GM23248 (cell line): ENCODE data around the gene HSP90B1. TPM values are rescaled to one million over a fixed set of nuclear protein-coding genes. Genes with fewer than 3 reads are reported as not detected.

Source experiments
- DNase-seq: peaks from one replicate; pipeline ENCODE4 v3.0.0-alpha.2; 2015
- H2AFZ ChIP-seq: fragments of 200-600 bp; sonication (generic); 2 replicates; pipeline ENCODE4 v1.6.1; 2016; ENCODE audit warnings: antibody characterized with exemption
- H3F3A ChIP-seq: fragments of 200-600 bp; sonication (generic); 2 replicates; pipeline ENCODE4 v1.6.1; 2016; ENCODE audit warnings: mild to moderate bottlenecking, antibody characterized with exemption, mixed run types; ENCODE audit not compliant: insufficient read depth
- H3K27ac ChIP-seq: fragments of 200-600 bp; sonication (generic); 2 replicates; pipeline ENCODE4 v1.5.1; 2016; ENCODE audit warnings: mild to moderate bottlenecking
- H3K27me3 ChIP-seq: fragments of 200-600 bp; sonication (generic); replicated peaks from 2 replicates; pipeline ENCODE4 v1.6.1; 2016; ENCODE audit warnings: mild to moderate bottlenecking; ENCODE audit not compliant: insufficient read depth
- H3K36me3 ChIP-seq: fragments of 200-600 bp; sonication (generic); 2 replicates; pipeline ENCODE4 v1.6.1; 2016; ENCODE audit warnings: low read depth, mild to moderate bottlenecking
- H3K4me1 ChIP-seq: fragments of 200-600 bp; sonication (generic); 2 replicates; pipeline ENCODE4 v1.6.1; 2016; ENCODE audit warnings: mild to moderate bottlenecking; ENCODE audit not compliant: insufficient read depth
- H3K4me2 ChIP-seq: fragments of 200-600 bp; sonication (generic); one replicate; pipeline ENCODE4 v1.6.1; 2016; ENCODE audit warnings: mild to moderate bottlenecking; ENCODE audit not compliant: unreplicated experiment
- H3K4me3 ChIP-seq: fragments of 200-600 bp; sonication (generic); 2 replicates; pipeline ENCODE4 v1.5.1; 2016; ENCODE audit warnings: mild to moderate bottlenecking
- H3K79me2 ChIP-seq: fragments of 200-600 bp; sonication (generic); 2 replicates; pipeline ENCODE4 v1.6.1; 2016; ENCODE audit warnings: mild to moderate bottlenecking; ENCODE audit not compliant: insufficient read depth
- H3K9ac ChIP-seq: fragments of 200-600 bp; sonication (generic); 2 replicates; pipeline ENCODE4 v1.6.1; 2016; ENCODE audit warnings: mild to moderate bottlenecking
- H3K9me2 ChIP-seq: fragments of 200-600 bp; sonication (generic); 2 replicates; pipeline ENCODE4 v1.6.1; 2016; ENCODE audit warnings: mixed run types, mild to moderate bottlenecking, moderate library complexity; ENCODE audit not compliant: insufficient read depth
- H3K9me3 ChIP-seq: fragments of 200-600 bp; sonication (generic); one replicate; pipeline ENCODE4 v1.6.1; 2017; ENCODE audit warnings: low read depth
- H4K20me1 ChIP-seq: fragments of 200-600 bp; sonication (generic); 2 replicates; pipeline ENCODE4 v1.6.0; 2016; ENCODE audit not compliant: insufficient read depth
- EZH2 ChIP-seq: fragments of 200-600 bp; sonication (generic); IDR thresholded peaks from 2 replicates; pipeline ENCODE4 v1.6.1; 2018; ENCODE audit warnings: antibody characterized with exemption, mild to moderate bottlenecking; ENCODE audit not compliant: insufficient read depth, poor library complexity, severe bottlenecking
- EZH2phosphoT487 ChIP-seq: fragments of 200-600 bp; sonication (generic); IDR thresholded peaks from 2 replicates; pipeline ENCODE4 v1.6.1; 2018; ENCODE audit warnings: antibody characterized with exemption, moderate library complexity, mild to moderate bottlenecking, low read depth; ENCODE audit not compliant: insufficient read depth
- WGBS, 2 experiments: methylation state at CpG; one replicate each; pipeline ENCODE4 v1.1.6; 2015 to 2017; ENCODE audit warnings: low lambda C conversion rate in 2 of 2, low coverage in 1 of 2; ENCODE audit errors: missing lambda C conversion rate in 2 of 2; 5-methylcytosine and 5-hydroxymethylcytosine counted together
- in situ Hi-C: fragments of 300-500 bp; cut with MboI; formaldehyde crosslinking; loops from 2 replicates; pipeline ENCODE4 v1.15.0; 2020
- polyA plus RNA-seq: library from polyadenylated mRNA; unstranded; fragments of >200 nt; fragmentation: Nextera tagmentation; extraction: Ambion mirVana; gene quantifications from 2 replicates; pipeline ENCODE4 v1.2.1, GENCODE V29; 2016
- total RNA-seq: library from RNA; depleted of rRNA; stranded (reverse); fragments of >200 nt; shearing (Covaris generic); gene quantifications from 2 replicates; pipeline ENCODE4 v1.2.3, GENCODE V29; 2014

Gene HSP90B1
- total and polyA plus RNA-seq, 2 experiments from 2014 or later = 555 to 969 TPM

DNA sequence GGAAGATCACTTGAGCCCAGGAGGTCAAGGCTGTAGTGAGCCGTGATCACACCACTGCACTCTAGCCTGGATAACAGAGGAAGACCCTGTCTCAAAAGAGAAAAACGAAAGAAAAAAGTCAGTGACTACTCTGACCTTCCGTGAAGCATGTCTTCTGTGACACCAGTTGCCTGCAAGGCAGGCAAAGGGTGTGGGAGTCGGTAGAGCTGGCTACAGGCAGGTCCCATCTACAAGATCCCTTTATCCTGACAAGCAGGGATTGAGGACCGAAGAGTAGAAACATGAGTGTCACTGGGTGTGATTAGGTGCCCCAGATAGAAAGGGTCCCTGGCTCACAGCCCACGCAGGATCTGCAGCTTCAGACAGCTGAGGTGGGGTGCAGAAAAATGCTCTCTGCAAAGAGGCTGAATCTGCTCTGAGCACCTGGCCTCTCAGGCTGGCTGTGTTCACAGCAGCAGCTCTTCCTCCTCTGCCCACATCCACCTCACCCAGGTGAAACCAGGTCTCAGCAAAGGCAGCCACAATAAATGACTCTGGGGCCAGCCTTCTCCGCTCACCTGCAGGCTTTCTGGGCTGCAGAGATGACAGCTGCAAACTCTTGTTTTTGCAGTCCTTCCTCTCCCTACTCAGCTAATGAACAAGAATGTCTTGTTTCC is 28.6 kb upstream of the HSP90B1 start:
- no peaks in the 10 kb centered on the region for H3K27me3 ChIP-seq
- no peaks in the 10 kb centered on the region for H3K4me1 ChIP-seq
- TF ChIP-seq EZH2 = no peak
- no peak for TF ChIP-seq EZH2phosphoT487
- H3K4me2 ChIP-seq = no peak overlapping the region
- no peak for DNase-seq
- in situ Hi-C loops = no loop called here
- H3F3A ChIP-seq = no peaks in the 10 kb centered on the region
- WGBS, 2 experiments = 36 to 42% methylated on average over 7 of the region's 7 CpGs
- H3K9ac ChIP-seq = no peak overlapping the region
- H3K36me3 ChIP-seq = no peaks in the 10 kb centered on the region
- H3K27ac ChIP-seq = no peak overlapping the region
- no peaks in the 10 kb centered on the region for H3K79me2 ChIP-seq
- H2AFZ ChIP-seq = no peak overlapping the region
- H4K20me1 ChIP-seq = no peaks in the 10 kb centered on the region
- no peak overlapping the region for H3K4me3 ChIP-seq
- no peaks in the 10 kb centered on the region for H3K9me2 ChIP-seq
- no peaks in the 10 kb centered on the region for H3K9me3 ChIP-seq

- Histone ChIP-seq H3K27ac (no peak overlapping the region), H2AFZ (no peak overlapping the region), H3K36me3 (no peaks in the 10 kb centered on the region), H4K20me1 (no peaks in the 10 kb centered on the region), H3K27me3 (no peaks in the 10 kb centered on the region), H3F3A (0 out of 2 replicates have a peak, but pooled peaks cover 3% of the 10 kb centered on the region), H3K79me2 (no peaks in the 10 kb centered on the region), H3K4me1 (peaks cover 5% of the 10 kb centered on the region), H3K9ac (no peak overlapping the region), H3K9me3 (no peaks in the 10 kb centered on the region), H3K4me3 (no peak overlapping the region), H3K4me2 (no peak overlapping the region), H3K9me2 (no peaks in the 10 kb centered on the region)
- TF ChIP-seq EZH2 (no peak), EZH2phosphoT487 (no peak)
- 52 to 69% methylated on average over 1 of the region's 1 CpG for WGBS, 2 experiments
- in situ Hi-C loops = no loop called here
- DNase-seq = no peak
Observed at GRCh38 chr12:103903993-103904392, 26.2 kb upstream of the HSP90B1 start.

DNA sequence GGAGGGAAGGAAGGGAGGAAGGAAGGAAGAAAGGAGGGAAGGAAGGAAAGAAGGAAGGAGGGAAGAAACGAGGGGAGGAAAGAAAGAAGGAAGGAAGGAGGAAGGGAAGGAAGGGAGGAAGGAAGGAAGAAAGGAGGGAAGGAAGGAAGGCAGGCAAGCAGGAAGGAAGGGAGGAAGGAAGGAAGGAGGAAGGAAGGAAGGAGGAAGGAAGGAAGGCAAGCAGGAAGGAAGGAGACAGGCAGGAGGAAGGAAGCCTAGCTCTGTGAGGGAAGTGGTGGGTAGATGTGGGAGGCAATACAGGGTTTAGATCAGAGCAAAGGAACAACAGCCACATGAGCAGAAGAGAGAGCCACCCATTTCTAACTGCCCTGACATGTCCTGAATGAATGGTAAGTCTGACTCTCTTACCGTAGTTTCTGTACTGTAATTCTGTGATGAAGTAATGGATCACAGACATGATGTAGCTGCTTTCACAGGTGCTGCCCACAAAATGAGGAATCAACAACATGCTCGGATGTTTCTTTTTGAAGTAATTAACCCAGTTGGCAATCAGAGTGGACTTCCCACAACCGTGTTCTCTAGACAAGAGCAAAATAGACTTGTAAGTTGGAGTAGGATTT is 24.4 kb upstream of the HSP90B1 start:
- Histone ChIP-seq H3K4me3 (no peak overlapping the region), H4K20me1 (no peaks in the 10 kb centered on the region), H3K36me3 (no peaks in the 10 kb centered on the region), H2AFZ (no peak overlapping the region), H3K9ac (no peak overlapping the region), H3K4me2 (no peak overlapping the region), H3K9me2 (no peaks in the 10 kb centered on the region), H3F3A (0 out of 2 replicates have a peak, but pooled peaks cover 10% of the 10 kb centered on the region), H3K4me1 (peaks cover 19% of the 10 kb centered on the region), H3K27ac (no peak overlapping the region), H3K9me3 (no peaks in the 10 kb centered on the region), H3K27me3 (no peaks in the 10 kb centered on the region), H3K79me2 (no peaks in the 10 kb centered on the region)
- WGBS, 2 experiments = 50 to 53% methylated on average over 3 to 4 of the region's 4 CpGs
- no peak for DNase-seq
- in situ Hi-C loops = no loop called here
- TF ChIP-seq EZH2phosphoT487 (no peak), EZH2 (no peak)

- H4K20me1 ChIP-seq = no peaks in the 10 kb centered on the region
- H3K4me3 ChIP-seq = no peak overlapping the region
- no peak overlapping the region for H3K9ac ChIP-seq
Observed at GRCh38 chr12:103908246-103908541, 22.0 kb upstream of the HSP90B1 start.

More at GRCh38 chr12:103908246-103908541, 22.0 kb upstream of the HSP90B1 start:
- Histone ChIP-seq H3K4me1 (peaks cover 19% of the 10 kb centered on the region), H3K27me3 (no peaks in the 10 kb centered on the region), H3K9me2 (no peaks in the 10 kb centered on the region), H3K9me3 (no peaks in the 10 kb centered on the region), H3K4me2 (no peak overlapping the region), H3K27ac (no peak overlapping the region), H3K36me3 (no peaks in the 10 kb centered on the region), H3F3A (0 out of 2 replicates have a peak, but pooled peaks cover 10% of the 10 kb centered on the region), H2AFZ (no peak overlapping the region), H3K79me2 (no peaks in the 10 kb centered on the region)
- TF ChIP-seq EZH2phosphoT487 = no peak
- no peak for TF ChIP-seq EZH2
- in situ Hi-C loops = no loop called here
- DNase-seq = no peak
